ENCODE measurements around the gene PLB1.
"Not testable (repeated sequence)": the region's sequence is repeated elsewhere in the genome, so short reads cannot be mapped to it uniquely, and the experiment has no call there.

PLB1 gene

DNA sequence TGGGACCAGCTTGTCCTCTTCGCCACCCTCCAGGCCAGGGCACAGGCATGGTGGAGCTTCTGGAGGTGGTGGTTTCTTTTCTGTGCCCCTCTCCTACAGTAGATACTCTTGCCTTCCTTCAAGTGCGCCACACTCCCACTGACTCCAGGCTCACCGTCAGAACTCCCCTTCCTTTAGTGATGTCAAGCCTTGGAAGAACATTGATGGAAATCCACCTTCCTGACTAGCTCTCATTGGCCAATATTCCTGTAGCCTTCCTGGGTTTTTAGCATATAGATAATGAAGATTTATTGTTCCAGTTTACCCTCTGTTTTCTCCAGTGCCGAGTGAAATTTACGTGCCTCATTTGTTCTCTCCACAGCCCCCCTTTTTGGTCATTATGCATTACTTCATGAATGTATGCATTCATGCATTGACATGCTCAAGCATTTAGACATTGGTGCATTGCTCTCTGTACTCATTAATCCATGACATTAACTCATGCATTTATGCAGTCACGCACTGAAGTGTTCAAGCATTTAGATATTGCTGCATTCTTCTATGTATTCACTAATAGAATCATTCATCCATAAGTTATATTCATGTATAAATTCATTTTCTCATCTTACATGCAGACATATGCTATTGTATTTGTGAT is 37.3 kb downstream of the PLB1 start:
- in situ Hi-C loops (cut with MboI; ENCODE audit: low sequenced_read_pairs), result no loop called here

DNA sequence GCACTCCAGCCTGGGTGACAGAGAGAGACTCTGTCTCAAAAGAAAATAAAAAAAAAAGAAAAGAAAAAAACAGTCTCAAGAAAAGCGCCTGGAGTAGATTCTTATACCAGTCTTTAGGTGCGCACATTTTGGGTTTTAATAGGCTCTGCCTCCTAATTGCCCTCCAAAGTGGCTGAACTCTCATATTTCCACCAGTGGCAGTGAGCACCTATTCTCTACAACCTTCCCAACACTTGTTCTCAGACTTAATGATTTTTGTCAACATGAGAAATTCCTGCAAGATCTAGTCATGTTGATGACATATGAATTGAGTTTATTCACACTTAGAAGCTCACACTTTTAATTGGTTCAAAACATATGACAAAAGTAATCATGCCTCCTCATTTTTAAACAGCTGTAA is 39.0 kb downstream of the PLB1 start:
- in situ Hi-C loops (cut with MboI; ENCODE audit: low sequenced_read_pairs), result no loop called here

DNA sequence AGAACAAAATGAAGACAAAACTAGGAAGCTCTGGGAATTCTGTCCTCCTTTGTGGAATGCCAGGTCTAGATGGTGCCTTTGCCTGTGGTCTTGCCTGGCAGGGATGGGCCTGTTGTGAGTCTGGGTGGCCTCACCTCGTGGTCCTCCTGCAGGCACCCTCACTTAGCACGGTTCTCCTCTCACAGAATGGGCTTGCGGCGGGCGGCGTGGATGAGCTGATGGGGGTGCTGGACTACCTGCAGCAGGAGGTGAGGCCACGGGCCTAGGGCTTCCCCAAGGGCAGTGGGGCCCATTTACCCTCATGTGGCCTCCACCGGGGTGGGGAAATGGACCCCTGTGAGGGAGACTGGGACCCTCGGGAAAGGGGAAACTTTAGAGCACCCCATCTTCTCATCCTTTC is 42.3 kb downstream of the PLB1 start:
- in situ Hi-C loops (cut with MboI; ENCODE audit: low sequenced_read_pairs), result no loop called here

DNA sequence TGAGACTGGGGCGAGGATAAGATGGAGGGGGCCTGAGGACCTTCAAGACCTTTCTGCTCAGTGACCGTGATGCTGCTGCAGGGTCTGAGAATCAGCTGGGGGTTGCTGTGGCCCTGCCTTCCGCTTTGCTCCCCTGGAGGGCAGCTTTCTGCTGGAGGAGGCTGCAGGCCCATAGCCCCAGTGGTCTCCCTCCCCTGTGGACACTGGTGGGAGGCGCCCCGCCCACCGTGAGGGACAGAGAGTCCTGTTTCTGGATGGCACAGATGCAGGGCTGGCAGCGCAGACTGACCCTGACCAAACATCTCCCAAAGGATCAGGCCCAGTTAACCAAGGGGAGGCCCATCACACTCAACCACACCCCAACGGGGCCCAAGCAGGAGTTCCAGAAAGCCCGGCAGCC is 42.8 kb downstream of the PLB1 start:
- in situ Hi-C loops (cut with MboI; ENCODE audit: low sequenced_read_pairs), result no loop called here

DNA sequence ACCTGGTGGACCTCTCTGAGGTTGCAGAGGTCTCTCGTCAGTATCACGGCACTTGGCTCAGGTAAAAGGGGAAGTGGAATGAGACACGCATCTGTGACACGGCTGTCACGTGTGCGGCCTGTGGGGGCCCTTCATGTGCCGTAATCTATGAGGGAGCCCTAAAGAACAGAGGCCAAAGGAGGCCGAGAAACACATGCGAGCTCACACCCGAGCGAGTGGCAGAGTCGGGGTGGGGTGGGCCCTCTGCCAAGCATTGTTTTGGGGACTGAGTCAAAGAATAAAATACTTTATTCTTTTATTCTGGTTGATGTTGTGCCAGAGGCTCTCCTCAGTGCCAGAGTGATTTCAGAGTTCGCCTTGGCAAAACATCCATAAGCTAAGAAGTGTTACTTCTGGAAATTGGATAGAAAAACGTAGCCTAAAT is 43.3 kb downstream of the PLB1 start:
- in situ Hi-C loops (cut with MboI; ENCODE audit: low sequenced_read_pairs), result no loop called here

DNA sequence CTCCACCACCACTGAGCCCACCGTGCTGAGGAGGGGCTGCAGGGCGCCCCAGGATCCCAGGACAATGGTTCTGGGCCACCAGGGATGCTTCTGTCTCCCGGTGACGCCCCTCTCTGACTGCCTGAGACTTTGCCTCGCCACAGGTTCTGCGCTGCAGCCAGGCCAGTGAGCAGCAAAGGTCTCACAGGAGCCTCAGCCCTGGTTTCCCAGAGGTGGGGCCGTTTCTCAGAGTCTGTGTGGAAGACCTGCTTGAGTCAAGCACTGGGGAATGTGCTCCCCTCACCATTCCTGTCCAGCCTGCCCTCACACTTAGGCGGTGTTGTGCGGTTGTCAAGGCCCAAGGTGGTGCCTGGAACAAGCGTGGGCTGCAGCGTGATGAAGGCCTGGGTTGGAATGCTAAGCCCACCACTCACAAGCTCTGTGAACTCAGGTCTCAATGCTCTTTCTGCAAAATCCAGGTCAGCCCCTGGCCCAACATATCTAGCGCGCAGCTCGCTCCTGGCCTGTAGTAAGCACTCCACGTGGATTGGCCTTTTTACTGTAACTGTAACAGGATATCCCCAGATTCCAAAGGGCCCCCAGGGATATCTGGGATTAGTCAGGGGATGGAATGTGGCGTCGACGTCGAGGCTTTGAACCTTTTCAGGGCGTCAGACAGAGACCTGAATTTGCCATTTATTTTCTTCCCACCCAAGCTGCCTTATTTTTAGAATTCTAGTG is 47.6 kb downstream of the PLB1 start:
- in situ Hi-C loops (cut with MboI; ENCODE audit: low sequenced_read_pairs), result no loop called here

DNA sequence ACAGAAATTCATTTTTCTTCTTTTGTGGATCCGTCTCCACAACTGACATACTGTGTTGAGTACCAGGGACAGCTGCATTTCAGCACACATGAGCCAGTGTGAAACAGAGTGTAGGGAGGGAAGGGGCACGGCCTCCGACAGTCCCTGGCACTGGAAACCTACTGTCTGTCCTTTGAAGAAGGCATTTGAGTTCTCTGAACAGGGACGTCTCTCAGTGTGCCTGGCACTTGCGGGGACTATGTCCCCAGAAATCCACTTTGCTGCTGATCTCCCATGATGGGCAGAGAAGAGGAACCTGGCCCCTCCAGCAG is 48.1 kb downstream of the PLB1 start:
- in situ Hi-C loops (cut with MboI; ENCODE audit: low sequenced_read_pairs), result no loop called here

DNA sequence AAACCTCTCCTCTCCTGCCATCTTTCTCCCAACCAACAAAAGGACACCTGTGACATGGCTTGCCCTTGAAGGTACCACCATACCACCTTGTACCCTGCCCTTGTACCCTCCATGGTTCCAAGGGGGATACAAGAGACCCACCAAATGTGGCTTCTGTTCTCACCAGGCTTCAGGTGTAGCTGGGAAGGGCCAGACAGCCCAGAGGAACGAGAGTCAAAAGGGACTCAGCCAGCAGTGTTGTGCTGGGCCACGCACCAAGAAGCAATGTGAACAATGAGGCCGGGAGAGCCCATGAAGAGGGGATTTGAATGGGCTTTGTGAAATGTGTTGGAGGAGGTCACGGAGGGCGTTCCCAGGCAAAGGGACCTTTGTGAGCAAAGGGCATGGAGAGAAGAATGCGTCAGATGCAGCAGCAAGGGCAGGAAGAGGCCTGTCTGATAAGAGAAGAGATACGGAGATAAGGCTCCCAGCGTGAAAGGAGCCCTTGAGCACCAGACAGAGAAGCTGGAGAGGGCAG is 48.6 kb downstream of the PLB1 start:
- in situ Hi-C loops (cut with MboI; ENCODE audit: low sequenced_read_pairs), result no loop called here

DNA sequence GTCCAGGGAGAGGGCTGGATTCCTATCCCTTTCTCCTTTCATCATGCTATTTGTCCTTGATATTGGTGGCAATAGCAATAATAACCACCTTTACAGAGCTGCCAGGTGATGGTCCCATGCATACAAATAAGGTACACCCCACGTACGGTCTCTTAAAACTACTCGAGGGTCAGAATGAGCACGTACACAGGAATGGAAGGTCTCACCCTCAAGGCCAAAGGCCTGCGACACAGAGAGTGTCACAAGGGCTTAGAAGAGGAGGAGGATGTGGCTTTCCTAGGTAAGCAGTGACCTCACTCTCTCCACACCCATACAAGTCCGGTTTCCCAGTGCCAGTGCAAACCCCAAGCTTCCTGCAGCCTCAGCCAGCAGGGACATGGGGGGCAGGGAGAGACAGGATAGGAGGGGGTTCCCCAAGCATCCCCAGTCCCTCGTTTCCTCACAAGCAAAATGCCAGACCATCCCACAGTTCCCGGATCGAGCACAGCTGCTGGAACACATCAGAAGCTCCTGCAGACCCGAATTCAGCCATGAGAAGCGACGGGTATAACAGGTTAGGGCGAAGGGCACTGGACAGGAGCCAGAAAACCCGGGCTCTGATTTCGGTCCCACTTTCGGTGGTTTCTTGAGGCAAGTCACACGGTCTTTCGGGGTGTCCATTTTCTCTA is 49.2 kb downstream of the PLB1 start:
- in situ Hi-C loops (cut with MboI; ENCODE audit: low sequenced_read_pairs), result no loop called here

DNA sequence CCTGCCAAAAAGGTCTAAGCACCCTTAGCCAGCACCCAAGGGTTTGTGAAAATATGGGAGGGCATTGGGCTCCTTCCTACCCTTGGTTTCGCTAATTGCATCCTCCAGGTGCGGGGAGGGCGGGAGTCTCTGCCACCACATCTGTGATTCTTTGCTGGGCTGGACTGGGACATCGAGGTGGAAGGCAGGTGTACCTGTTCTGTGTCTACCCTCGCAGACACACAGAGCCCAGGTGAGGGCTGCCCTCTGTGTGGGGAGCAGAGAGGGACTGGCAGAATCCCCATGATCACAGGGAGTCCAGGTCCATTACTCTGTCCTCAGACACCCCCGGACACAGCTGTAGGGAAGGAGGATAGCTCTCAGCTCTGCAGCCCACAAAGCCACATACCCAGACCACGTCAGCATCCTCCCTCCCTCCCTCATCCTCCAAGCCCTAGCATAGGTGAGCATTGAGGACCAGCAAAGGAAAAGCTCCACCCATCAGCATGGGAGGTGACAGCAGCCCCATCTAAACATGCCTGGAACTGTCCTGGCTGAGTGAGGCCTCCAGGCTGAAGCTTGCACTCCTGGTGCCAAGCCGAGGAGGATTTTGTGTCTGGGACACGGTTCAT is 49.8 kb downstream of the PLB1 start:
- in situ Hi-C loops (cut with MboI; ENCODE audit: low sequenced_read_pairs), result no loop called here

DNA sequence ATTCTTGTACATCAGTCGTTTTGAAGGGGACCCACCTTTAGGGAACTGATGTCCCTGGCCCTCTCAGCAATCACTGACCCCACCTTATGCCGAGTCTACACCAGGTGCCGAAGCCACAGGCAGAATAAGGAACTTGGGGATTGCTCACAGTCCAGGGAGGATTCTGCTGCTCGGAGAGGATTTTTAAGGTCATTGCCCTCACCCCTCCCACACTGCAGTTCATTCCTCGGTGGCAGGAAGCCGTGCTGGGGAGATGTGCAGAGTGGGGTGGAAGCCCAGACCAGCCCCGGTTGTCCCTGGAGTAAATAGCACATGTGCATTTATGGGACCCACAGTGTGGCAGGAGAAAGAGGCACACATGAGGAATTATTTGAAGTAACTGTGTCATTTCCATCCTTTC is 50.4 kb downstream of the PLB1 start:
- in situ Hi-C loops (cut with MboI; ENCODE audit: low sequenced_read_pairs), result no loop called here

DNA sequence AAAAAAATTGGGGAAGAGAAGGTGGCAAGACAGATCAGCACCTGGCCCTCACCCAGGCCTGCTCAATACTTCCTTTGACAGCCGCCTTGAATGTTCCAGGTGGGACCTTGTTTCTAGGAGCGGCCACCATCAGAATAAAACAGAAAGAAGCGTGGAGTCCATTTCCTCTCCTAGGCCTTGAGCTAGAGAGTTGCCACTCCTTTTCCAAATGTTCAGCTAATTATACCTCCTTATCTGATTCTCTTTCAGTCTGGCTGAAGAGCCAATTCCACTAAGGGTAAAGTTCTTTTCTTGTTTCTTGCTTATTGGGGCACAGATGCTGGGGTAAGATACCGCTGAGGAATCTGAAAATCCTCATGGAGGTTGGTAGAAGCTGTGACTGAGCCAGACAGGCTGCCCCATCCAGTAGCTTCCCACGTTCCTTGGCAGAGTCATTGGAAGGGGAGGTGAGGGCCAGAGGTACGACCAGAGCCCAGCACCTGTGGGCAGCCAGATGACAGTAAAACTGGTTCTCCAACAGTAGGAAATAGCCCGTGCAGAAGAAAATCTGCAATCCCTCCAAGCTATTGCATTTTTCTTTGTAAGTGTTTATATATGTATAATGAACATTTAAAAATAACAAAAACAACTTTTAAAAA is 51.5 kb downstream of the PLB1 start:
- in situ Hi-C loops (cut with MboI; ENCODE audit: low sequenced_read_pairs), result no loop called here

DNA sequence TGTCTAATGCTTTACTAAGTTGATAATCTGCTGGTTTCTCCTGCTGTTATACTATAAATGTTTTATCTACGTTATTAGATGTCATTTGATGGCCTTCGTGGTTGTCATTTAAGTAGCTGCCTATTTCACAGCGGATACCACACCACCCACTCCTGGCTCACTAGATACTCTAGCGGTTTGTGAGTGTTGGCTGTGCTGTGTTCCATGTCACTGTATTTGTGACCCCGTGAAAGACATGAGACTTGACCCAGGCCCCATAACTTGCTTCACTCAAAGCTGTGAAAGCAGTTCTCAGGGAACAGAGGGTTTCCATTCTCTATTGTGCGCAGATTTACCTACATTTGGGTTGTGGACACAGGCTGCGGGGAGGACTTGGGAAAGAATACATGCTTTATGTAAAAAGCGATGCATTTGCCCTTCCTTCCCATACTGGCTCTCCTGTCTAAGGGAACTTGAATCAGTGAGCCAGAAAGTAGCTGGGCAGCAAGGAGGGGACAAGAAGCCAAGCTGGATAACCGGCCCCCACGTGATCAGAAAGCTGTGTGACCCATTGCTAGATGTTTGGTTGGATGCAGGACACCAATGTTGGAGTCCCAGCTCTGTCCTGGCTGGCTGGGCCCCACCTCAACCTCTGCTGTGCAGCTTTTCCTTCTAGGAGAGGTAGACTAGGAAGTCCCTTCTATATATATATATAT is 52.2 kb downstream of the PLB1 start:
- in situ Hi-C loops (cut with MboI; ENCODE audit: low sequenced_read_pairs), result no loop called here

DNA sequence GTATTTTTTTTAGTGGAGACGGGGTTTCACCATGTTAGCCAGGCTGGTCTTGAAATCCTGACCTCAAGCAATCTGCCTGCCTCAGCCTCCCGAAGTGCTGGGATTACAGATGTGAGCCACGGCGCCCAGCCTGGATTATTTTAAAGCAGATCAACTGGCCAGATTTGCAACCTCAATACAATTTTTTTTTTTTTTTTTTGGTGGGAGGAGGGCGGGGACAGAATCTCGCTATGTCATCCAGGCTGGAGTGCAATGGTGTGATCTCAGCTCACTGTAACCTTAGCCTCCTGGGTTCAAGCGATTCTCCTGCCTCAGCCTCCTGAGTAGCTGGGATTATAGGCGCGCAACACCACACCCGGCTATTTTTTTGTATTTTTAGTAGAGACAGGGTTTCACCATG is 54.5 kb downstream of the PLB1 start:
- in situ Hi-C loops (cut with MboI; ENCODE audit: low sequenced_read_pairs), result not testable (repeated sequence)

DNA sequence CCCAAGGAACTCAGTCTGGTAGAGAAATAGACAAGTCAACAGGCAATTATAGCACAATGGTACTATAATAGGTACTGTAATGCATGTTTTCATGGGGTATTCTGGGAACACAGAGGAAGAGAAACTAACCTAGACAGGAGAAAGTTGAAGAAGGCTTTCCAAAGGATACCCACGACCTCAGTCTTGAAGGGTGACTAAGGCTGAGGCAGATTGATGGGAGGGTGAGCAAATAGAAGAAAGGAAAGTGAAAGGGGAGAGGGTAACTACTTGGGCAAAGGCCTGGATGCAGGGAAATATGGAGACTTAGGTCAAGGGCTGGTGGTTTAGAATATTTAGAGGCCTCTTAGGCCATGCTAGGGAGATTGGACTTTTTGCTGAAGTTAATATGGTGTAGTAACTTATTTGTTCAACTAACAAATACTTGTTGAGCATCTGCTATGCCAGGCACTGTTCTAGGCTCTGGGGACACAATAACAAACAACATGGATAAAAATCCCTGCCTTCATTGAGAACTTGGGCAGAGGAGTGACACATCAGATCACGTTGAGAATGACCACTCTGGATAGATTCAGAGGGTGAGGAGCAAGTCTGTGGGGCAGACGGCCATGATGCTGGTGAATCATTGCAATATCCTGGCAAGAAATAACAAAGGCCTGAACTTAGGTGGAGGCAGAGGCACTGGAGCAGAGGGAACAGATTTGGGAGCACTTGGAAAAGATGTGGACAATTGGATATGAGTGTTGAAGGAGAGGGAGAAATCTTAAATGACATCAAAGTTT is 56.4 kb downstream of the PLB1 start:
- in situ Hi-C loops (cut with MboI; ENCODE audit: low sequenced_read_pairs), result no loop called here

DNA sequence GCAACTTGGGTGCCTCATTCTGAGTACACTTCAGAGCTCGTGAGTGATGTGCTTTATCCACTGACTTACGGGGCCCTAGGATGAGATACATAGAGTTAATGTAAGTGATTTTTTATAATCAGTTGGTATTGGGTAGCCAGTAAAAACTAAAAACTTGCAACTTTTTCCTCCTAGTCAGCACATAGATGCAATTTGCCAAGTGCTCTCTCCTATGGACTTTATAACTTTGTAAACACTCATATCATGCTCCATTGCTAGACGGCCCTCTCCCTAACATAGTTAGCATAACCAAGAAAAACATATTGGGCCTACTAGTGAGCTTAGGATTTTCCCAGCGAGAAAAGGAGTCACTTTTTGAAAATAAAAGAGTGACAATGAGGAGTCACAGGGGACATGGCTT is 60.4 kb downstream of the PLB1 start:
- in situ Hi-C loops (cut with MboI; ENCODE audit: low sequenced_read_pairs), result no loop called here

DNA sequence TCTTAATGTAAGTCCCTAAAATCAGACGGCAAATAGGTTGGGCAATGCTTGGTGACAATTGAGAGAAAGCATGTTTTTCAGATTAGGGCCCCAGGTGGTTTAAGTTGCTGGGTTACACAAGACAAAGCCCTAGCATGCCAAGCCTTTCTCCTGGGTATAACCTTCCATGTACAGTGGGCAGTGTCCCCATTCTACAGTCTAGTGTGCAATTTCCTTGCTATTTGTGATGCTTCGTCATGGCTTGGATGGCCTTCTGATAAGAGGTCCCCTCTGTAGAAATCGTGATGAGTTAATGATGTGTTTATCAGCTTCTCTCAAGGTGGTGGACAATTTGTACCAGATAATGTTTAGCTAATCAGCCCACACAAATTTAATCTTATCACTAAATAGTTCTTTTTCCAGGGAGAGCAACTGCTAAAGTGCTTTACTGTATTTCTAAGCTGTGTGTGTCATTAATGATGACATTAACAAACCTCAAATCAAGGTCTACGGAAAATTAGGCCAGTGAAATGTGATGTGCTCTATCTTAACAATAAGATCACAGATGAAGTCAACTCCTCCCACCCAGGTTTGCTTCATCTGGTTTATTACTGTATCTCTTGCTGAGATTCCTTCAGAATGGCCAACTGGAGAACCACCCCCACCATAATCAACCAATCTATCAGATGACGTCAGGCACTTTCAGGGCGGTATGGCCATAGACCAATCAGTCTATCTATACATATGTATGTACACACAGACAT is 61.7 kb downstream of the PLB1 start:
- in situ Hi-C loops (cut with MboI; ENCODE audit: low sequenced_read_pairs), result no loop called here

DNA sequence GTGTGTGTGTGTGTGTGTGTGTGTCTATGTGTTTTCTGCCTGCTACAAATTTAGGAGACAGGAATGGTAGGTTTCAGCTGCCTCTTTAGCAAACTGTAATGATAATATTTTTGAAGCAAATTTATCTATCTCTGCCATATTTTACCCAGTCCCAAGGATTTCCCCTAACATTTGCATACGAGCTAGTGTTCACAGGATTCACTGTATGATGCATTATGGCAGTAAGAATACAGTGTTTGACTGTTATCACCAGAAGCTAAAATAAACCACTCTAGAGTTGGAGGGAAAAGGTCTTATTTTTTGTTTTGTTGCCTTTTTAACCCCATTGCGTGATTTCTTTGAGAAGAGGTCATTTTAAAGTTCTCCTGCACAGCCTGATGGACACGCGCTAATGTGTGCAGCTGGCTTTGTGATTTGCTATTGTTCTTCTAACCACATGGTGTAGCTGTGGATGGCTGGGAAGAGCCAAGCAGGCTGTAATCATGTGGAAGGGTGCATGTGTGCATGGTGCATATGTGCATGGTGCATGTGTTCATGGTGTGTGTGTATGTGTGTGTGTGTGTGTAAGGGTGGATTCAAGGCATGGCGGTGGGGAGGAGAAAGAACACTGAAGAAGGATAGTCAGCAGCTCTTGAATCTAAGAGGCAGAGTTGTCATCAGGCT is 62.4 kb downstream of the PLB1 start:
- in situ Hi-C loops (cut with MboI; ENCODE audit: low sequenced_read_pairs), result no loop called here

DNA sequence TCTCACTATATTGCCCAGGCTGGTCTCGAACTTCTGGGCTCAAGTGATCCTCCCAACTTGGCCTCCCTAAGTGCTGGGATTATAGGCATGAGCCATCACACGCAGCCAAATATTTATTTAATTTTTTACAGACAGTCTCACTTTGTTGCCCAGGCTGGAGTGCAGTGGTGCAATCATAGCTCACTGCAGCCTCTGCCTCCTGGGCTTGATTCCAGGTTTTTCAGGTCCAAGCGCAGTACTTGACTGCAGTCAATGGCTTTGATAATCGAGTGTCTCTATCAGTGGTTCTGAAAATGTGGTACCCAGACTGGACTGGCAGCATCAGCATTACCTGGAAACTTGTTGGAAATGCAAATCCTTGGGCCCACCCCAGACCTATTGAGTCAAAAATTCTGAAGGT is 63.1 kb downstream of the PLB1 start:
- in situ Hi-C loops (cut with MboI; ENCODE audit: low sequenced_read_pairs), result no loop called here
